ENCODE data around the gene SH3RF3.

SH3RF3 gene

DNA sequence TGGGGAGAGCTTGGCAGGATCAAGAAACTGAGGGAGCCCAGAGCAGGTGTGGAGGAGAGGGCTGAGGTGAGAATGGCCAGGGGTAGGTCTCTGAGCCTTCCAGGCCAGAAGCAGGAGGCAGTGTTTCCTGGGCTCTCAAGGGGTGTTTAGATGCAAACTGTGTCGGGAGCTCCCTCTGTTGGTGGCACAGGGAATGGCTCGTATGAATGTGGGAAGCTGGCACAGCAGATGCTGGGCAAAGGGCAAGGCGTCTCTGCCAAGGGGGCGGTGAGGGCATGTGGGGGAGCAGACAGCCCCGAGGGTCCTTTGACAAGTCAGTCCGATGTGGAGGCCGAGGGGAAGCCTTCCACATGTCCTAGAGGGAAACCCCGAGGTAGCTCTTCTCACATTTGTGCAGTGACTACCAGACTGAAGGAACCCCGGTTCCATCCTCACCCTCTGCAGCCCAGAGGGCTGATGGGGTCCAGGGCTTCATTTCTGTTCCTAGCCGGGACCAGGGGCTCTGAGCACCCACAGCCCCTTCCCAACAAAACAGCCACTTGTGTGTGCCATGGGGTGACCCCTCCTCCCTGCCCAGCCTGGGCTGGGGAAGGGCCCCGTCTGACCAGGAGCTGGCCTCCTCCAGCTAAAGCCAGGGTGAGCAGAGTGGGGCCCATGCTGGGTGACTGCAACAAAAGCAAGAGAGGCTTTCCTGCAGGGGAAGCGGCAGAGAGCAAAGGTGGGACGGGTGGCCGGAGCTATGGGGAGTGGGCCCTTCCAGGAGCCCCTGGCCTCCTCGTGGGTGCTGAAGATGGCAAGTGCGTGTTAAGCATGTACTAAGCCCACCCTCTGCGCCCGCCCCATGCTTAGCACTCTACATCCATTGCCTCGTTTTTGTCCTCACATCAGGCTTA lies 381.4 kb downstream of the SH3RF3 start:
- intact Hi-C loops (cut with DNase I), result loop anchor here (5.0 kb wide), 1 partner anchor 383 kb away; the partner anchor contains the start of gene SH3RF3
- DNase-seq, result peak; percentile 51 to 89 (median 80)

DNA sequence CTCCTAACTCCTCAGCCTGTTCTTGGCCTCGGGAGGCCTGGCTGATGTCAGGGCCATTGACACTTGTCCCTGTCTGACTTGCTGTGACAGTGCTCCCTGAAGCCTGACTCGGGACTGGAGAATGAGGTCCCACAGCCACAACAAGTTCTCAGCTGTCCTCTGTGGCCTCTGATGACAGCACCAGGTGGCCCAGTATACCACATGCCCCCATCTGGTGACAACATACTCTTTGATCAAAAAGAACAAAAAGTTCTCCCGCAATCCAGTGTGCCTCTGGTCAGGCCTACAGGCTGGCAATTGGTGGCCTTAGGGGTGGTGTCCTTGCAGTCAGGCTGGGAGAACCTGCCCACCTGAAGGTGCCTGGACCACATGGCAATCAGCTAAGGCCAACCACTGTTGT lies 382.2 kb downstream of the SH3RF3 start:
- no peak for DNase-seq
- intact Hi-C loops (cut with DNase I), result loop anchor here (5.0 kb wide), 1 partner anchor 384 kb away; the partner anchor contains the start of gene SH3RF3

DNA sequence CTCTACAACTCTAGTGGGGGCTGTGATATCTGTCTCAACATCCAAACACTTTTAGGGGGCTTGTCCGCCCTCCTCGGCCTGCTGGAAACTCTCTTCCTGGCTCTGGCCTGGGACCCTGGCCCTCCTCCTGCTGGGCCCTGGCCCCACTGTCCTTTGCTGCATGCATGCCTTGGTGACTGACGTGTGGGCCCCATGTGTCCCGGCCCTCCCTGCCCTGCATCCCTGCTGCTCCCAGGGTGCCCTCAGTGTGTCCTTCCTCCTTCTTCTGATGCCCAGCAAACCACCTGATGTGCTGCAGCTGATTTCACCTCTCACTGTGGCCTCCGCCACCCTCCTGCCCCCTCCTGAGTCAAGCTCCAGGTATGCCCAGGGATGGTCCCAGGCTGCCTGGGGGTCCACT lies 383.1 kb downstream of the SH3RF3 start:
- intact Hi-C loops (cut with DNase I), result loop anchor here (5.0 kb wide), 1 partner anchor 385 kb away; the partner anchor contains the start of gene SH3RF3
- DNase-seq, result no peak

DNA sequence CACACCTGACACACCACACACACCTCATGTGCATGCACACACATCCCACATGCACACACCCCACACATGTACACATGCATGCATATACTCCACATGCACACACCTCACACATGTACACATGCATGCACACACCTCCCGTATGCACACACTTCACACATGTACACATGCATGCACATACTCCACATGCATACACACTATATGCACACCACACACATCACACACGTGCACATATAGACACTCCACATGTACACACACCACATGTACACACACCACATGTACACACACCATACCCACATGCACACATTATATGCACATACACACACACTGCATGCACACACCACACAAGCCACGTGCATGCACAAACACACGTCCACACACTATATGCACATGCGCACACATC lies 384.2 kb downstream of the SH3RF3 start:
- intact Hi-C loops (cut with DNase I), result loop anchor here (5.0 kb wide), 1 partner anchor 386 kb away; the partner anchor contains the start of gene SH3RF3
- DNase-seq, result no peak

DNA sequence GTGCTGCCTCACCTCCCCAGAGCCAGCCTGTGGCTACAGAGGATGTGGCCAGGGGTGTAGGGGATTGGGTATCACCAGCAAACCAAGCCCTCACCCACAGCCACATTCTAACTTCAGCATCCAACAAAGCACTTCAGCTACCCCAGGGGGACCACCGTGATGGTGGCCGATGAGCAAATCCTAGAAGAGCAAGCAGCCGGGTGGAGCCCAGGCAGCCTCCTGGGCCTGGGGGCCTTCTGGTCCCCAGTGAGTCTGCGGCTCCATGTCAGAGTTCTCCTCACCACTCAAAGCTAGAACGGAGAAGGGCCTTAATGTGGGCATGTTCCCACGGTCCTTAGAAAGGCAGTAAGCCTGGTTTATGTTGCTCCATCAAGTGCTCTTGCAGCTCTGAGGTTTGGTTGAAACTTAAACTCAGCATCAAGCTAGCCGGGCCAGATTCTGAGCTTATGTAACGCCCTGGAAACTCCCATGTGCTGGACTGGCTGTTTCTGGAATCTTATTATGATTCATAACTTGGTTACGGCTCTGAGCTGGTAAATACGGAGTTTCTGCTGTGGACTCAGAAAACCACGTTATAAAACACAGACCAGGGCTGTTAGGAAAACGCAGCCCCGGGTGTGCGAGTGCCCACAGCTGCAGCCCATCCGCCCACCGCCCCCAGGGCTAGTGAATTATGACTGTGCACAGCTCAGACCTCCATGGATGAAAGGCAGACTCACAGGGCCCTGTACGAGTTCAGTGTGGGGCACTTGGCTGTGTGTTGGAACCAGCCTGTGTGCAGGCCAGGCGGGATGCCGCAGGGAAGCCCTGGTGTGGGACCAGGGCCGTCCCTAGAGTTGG lies 385.0 kb downstream of the SH3RF3 start:
- no peak for DNase-seq
- intact Hi-C loops (cut with DNase I), result loop anchor here (5.0 kb wide), 1 partner anchor 387 kb away; the partner anchor contains the start of gene SH3RF3

DNA sequence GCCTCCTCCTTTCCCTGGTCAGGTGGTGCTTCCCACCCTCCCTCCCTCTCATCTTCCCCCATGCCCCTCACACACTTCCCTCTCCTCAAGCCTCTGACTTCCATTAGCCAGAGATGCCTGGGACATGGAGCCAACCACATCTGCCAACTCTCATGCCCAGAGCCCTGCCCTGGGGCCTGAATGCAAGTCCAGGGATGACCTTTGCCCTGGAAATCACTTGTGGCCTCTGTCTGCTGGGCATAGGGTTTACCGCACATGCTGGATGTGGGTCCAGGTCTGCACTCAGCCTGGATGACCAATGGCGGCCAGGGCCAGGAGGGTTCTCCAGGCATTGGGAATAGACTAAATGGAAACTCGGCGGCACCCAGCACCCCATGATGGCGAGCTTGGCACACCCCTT lies 385.9 kb downstream of the SH3RF3 start:
- no peak for DNase-seq
- intact Hi-C loops (cut with DNase I), result loop anchor here (5.0 kb wide), 1 partner anchor 388 kb away; the partner anchor contains the start of gene SH3RF3

DNA sequence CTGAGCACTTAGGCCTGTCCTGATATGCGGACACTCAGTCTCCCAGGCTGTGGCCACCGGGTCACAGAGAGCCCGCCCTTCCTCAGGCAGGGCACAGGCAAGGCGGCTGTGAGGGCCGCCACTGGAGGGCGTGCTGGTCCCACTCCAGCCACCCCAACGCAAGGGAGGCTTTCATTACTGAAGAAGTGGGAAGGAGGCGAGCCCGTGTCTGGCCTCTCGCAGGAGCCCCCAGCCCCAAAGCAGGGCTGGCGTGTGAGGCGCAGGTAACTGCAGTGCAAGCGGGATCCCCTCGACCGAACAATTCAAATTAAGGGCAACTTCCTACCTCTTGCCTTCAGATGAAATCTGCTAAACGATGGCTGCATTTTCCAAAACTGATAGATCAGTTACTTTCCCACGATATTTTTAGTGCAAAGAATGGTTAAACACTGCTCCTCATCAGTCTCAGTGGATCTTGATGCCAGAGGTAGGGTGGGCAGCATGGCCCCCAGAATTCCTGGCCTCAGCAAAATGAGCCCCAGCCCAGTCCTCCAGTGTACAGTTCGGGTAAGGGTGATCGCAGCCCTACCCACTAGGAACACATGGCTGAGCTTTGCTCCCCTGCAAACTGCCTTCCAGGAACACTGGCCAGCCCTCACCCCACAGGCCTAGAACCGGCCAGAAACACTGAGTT lies 387.6 kb downstream of the SH3RF3 start:
- intact Hi-C loops (cut with DNase I), result no loop called here
- DNase-seq, result peak in 3 of 42 donors; percentile 13 to 52 (median 20)

DNA sequence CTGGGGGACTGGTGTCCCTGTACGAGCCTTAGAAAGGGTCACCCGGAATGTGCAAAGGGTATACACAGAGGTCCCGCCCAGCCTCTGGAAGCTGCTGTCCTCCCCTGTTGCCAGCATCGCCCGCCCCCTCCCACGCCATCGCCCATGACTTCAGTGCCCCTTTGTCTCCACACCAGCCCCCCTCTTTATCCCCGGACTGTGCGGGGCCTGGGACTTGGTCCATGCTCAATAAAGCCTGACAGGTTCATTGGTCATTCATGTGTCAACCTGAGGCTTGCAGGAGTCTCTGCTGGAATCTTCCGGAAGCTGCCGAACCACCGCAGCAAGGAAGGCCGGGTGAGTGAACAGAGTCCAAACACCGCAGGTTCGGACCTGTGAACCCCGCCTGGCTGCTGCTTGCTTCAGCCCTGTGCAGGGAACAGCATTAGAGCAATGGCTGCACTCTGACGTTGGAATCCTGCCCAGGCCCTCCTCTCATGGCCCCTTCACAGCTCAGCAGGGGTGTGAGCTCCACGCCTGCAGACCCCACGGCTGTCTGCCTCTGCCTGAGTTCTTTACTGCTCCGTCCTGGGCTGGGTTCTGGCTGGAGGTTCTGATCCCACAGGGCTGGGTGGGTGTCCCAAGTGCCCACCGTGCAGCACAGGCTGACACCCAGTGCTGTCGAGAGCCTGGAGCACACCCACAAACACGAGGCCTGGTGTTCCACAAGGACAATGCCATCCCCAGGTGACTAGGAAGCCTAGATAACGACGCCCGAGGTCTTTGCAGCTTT lies 388.3 kb downstream of the SH3RF3 start:
- DNase-seq, result no peak
- intact Hi-C loops (cut with DNase I), result no loop called here

DNA sequence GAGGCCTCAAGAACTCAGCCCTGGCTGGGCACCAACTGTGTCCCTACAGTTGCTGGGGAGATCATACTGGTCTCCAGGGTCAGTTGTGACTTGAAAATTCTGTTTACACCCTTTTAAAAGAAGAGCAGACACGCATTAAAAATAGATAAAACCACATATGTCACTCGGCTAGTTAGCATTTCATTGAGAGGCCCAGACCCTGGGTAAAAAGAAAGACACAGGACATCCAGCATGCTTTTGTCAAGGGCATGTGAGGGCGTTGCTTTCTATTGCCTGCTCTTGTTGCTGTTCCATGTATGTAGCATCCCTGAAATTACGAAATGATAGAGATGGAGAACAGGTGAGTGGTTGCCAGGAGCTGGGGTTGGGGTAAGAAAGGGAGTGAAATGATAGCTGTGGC lies 390.5 kb downstream of the SH3RF3 start:
- DNase-seq, result no peak
- intact Hi-C loops (cut with DNase I), result no loop called here

DNA sequence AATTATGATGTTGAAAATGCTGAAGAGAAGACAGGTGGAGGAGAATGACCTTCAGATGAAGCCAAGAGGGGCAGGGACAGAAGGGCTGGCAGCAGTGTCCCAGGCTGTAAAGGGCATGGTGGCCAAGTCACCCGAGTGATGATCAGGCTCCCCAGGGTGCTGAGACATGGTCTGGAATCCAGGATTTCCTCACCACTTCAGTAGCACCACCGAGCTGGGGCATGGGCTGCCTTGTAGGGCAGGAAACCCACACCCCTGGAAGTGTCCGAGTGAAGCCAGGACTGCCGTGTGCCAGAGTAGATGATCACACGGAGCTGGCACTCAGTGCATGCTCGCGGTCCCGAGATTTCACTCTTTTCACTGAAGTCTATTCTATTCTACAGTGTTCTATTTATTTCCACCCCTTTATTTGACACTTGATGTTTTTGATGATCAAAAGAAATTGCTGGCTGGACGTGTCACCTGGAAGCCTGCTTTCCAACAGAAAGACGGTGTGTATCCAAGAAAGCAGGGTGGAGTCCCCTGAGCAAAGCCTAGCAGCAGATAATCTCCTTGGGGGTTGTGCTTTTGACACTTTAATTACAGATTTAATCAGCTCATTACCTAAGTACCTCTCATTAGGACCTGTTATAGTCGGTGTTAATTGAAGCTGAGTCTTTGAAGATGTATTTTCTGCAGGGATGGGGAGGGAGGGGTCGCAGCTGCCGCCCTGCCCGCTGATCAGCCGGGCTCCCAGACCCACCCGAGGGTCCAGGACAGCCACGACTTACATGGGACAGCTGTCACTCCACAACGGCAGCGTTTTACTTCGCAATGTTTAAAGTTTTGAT lies 392.4 kb downstream of the SH3RF3 start:
- intact Hi-C loops (cut with DNase I), result no loop called here

DNA sequence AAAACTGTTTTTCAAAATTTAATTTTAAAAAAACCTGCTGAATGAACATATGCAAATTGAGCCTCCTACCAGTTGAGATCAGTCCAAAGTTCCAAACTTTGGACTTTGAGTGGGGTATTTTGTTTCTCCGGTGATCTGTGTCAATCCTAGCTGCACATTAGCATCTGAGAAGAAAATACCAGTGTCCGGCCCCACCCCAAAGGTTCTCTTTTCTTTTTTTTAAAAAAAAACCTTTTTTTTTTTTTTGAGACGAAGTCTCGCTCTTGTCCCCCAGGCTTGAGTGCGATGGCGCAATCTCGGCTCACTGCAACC lies 393.0 kb downstream of the SH3RF3 start:
- intact Hi-C loops (cut with DNase I), result no loop called here
- no peak for DNase-seq

More for the DNA sequence above, 392.4 kb downstream of the SH3RF3 start:
- no peak for DNase-seq

DNA sequence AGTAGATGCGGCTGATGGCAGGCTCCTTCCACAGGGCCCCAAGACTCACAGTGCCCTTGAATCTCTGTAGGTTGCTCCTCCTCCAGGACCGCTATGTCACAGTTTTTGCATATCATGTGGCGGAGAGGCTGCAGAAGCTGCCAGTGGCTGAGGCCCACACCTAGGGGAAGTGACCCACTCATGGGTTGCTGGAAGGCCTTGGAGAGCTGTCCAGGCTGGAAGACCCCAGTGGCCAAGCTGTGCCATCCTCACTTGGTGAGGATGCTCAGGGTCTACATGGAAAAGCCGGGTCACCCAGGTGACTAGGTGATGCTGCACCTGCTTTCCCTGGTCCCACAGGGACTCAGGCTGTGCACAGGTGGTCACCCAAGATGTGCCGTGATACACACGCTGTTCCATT lies 394.1 kb downstream of the SH3RF3 start:
- DNase-seq, result no peak
- intact Hi-C loops (cut with DNase I), result no loop called here

DNA sequence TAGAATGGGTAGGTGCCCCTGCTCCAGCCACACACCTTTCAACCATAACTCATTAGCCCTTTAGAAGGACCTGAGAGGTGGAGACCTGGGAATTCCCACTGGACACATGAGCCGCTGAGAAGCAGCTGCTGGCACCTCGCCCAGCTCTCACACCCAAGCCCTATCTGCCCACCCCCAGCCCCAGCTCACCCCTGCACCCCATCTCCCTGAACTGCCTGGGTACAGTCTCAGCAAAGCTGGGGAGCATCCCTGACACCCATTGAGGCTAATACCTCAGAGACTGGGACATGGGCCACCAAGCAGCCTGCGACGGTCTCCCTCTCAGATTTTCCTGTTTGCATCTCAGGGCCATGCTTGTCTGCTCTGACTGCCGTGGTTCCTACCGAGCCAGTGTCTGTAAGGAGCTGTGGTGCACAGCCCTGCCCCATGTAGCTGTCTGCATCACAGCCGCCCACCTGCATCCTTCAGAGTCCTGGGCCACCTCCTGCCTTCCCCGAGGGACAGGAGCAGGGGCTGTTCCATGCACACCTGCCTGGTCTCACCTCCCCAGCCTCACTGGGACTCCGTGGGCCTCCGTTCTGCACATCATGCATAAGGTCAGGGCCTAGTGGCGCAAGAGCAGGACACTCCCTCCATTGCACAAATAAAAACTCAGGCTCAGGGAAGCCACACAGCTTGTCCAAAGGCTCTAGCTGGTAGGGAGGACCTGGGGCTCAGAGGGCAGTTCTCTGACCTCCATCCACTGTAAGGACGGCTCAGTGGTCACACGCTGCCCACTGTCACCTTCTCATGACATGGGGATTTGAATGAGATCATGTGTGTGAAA lies 394.7 kb downstream of the SH3RF3 start:
- intact Hi-C loops (cut with DNase I), result no loop called here
- no peak for DNase-seq

DNA sequence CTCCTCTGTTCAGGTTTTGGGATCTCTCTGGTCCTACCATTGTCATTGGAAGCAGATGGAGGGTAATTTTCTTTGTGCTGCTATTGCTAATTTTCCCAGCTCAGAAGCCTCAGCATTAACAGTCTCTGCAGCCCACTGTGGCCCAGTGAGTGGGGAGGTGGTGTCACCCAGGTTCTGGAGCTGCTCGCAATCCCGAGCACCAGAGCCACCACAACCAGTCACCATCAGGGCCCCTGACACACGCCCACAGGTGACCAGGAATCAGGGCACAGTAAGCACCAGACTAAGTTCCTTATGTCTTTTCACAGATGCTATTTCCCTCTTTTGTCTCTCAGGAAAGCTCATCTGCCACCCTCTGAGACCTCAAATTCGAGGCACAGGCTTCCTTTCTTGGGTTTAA lies 396.8 kb downstream of the SH3RF3 start:
- intact Hi-C loops (cut with DNase I), result no loop called here
- DNase-seq, result peak in 1 of 42 donors; percentile 18

DNA sequence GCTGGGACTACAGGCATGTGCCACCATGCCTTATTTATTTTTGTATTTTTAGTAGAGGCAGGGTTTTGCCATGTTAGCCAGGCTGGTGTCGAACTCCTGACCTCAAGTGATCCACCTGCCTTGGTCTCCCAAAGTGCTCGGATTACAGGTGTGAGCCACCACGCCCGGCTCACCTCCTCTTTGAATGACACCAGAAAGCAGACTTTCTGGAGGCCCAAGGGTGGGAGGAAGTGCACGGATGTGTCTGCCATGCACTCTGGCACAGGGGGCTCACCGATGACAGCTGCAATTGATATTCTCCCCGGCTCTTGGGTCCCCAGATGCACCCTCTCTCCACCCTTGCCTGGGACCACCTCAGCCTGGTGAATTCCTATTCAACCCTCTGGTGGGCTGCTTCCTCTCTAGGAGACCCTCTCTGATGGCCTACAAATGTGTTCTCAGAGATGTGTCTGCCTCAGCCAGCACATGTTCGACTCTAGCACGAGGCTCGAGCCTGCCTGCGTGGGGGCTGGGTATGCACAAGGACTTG lies 397.5 kb downstream of the SH3RF3 start:
- DNase-seq, result peak in 2 of 42 donors; percentile 2 to 11
- intact Hi-C loops (cut with DNase I), result no loop called here

DNA sequence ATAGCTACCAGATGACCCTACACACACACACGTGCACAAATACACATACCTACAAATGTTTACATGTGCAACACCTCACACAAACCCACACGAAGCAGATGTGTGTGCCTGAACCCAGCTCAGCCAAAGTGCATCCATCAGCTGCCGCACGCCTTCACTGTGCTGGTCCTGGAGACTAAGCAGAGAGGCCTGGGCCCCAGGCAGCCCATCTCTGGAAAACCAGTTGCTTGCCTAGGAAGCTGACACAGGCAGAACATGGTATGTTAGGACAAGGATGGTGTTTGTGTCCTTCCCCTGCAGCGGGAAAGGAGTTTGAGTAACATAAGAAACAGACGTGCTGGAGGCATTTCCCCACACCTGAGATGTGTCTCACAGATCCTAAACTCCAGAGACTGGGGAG lies 398.1 kb downstream of the SH3RF3 start:
- intact Hi-C loops (cut with DNase I), result no loop called here
- DNase-seq, result peak in 2 of 42 donors; percentile 5 to 27

Measured in head of caudate nucleus (tissue), 42 donors.